Liver (tissue), 9 donors: ENCODE data around the gene GORASP2. TPM values are rescaled to one million over a fixed set of nuclear protein-coding genes. Genes with fewer than 3 reads are reported as not detected.

Experiments used
- DNase-seq: peaks from one replicate; pipeline ENCODE4 v3.0.0-alpha.2; 2017; ENCODE audit warnings: low spot score
- H3K27ac ChIP-seq, 2 donors: one replicate each; pipeline ENCODE4 v1.7.0; 2013; ENCODE audit warnings: inconsistent platforms in 2 of 2, low read length in 2 of 2, control low read depth in 1 of 2, low read depth in 1 of 2, mild to moderate bottlenecking in 1 of 2
- H3K27me3 ChIP-seq, 4 donors: one replicate each; pipeline versions ENCODE4 v1.6.1 to v1.7.0; 2013; ENCODE audit warnings: low read length in 3 of 4, inconsistent platforms in 1 of 4, mild to moderate bottlenecking in 1 of 4, moderate library complexity in 1 of 4; ENCODE audit not compliant: control insufficient read depth in 4 of 4, insufficient read depth in 4 of 4
- H3K36me3 ChIP-seq, 4 donors: one replicate each; pipeline versions ENCODE4 v1.6.1 to v1.7.0; 2013; ENCODE audit warnings: low read length in 3 of 4, mild to moderate bottlenecking in 3 of 4, low read depth in 1 of 4, moderate library complexity in 1 of 4; ENCODE audit not compliant: control insufficient read depth in 4 of 4, insufficient read depth in 3 of 4
- H3K4me1 ChIP-seq, 4 donors: one replicate each; pipeline versions ENCODE4 v1.6.1 to v1.7.0; 2013; ENCODE audit warnings: low read length in 3 of 4, mild to moderate bottlenecking in 3 of 4, moderate library complexity in 1 of 4; ENCODE audit not compliant: control insufficient read depth in 4 of 4, insufficient read depth in 4 of 4
- H3K4me3 ChIP-seq, 3 donors: one replicate each; pipeline versions ENCODE4 v1.6.1 to v1.7.0; 2013; ENCODE audit warnings: low read length in 3 of 3, control low read depth in 1 of 3, low read depth in 1 of 3, mild to moderate bottlenecking in 1 of 3
- H3K9ac ChIP-seq, 2 donors: one replicate each; pipeline ENCODE4 v1.7.0; 2013; ENCODE audit warnings: low read length in 2 of 2, mild to moderate bottlenecking in 2 of 2, moderate library complexity in 2 of 2, control low read depth in 1 of 2, low read depth in 1 of 2
- H3K9me3 ChIP-seq, 4 donors: one replicate each; pipeline versions ENCODE4 v1.6.1 to v1.7.0; 2013; ENCODE audit warnings: low read length in 3 of 4; ENCODE audit not compliant: control insufficient read depth in 4 of 4
- EGR1 ChIP-seq, 2 donors: IDR thresholded peaks; 2 replicates each; pipeline ENCODE4 v1.6.1; 2016 to 2018; ENCODE audit warnings: antibody characterized with exemption in 2 of 2, low read depth in 2 of 2
- FOXA1 ChIP-seq: IDR thresholded peaks from 2 replicates; pipeline ENCODE4 v1.6.1; 2016; ENCODE audit warnings: antibody characterized with exemption
- FOXA2 ChIP-seq: IDR thresholded peaks from 2 replicates; pipeline ENCODE4 v1.6.1; 2016; ENCODE audit warnings: antibody characterized with exemption
- GABPA ChIP-seq, 2 donors: IDR thresholded peaks in 1 of 2; conservative IDR thresholded peaks in 1 of 2; 2 replicates each; pipeline ENCODE4 v1.6.1; 2016; ENCODE audit warnings: antibody characterized with exemption in 2 of 2, mild to moderate bottlenecking in 1 of 2, moderate library complexity in 1 of 2
- HNF4A ChIP-seq, 2 donors: conservative IDR thresholded peaks; 2 replicates each; pipeline ENCODE4 v1.6.1; 2016; ENCODE audit warnings: antibody characterized with exemption in 2 of 2, mild to moderate bottlenecking in 2 of 2
- HNF4G ChIP-seq: IDR thresholded peaks from 2 replicates; pipeline ENCODE4 v1.6.1; 2016; ENCODE audit warnings: antibody characterized with exemption
- JUND ChIP-seq, 2 donors: IDR thresholded peaks; 2 replicates each; pipeline ENCODE4 v1.6.1; 2016; ENCODE audit warnings: antibody characterized with exemption in 2 of 2
- NR2F2 ChIP-seq: IDR thresholded peaks from 2 replicates; pipeline ENCODE4 v1.6.1; 2016; ENCODE audit warnings: antibody characterized with exemption
- RAD21 ChIP-seq, 2 donors: IDR thresholded peaks; 2 replicates each; pipeline ENCODE4 v1.6.1; 2016; ENCODE audit warnings: antibody characterized with exemption in 2 of 2, mild to moderate bottlenecking in 2 of 2
- RXRA ChIP-seq, 2 donors: IDR thresholded peaks; 2 replicates each; pipeline ENCODE4 v1.6.1; 2017 to 2018; ENCODE audit warnings: antibody characterized with exemption in 2 of 2, mild to moderate bottlenecking in 1 of 2
- SP1 ChIP-seq: IDR thresholded peaks from 2 replicates; pipeline ENCODE4 v1.6.1; 2018; ENCODE audit warnings: antibody characterized with exemption, mild to moderate bottlenecking
- TAF1 ChIP-seq: conservative IDR thresholded peaks from 2 replicates; pipeline ENCODE4 v1.6.1; 2016; ENCODE audit warnings: antibody characterized with exemption, mild to moderate bottlenecking
- YY1 ChIP-seq: IDR thresholded peaks from 2 replicates; pipeline ENCODE4 v1.6.1; 2016; ENCODE audit warnings: antibody characterized with exemption, mild to moderate bottlenecking
- WGBS: extraction: QIAGEN DNeasy Blood & Tissue Kit; methylation state at CpG from one replicate; pipeline ENCODE4 v1.1.7; 2013; 5-methylcytosine and 5-hydroxymethylcytosine counted together
- polyA plus RNA-seq, 2 donors: library from polyadenylated mRNA; stranded (reverse) in 1 of 2; unstranded in 1 of 2; fragments of 200-250 nt in 1 of 2; fragments of >200 nt in 1 of 2; fragmentation: Nextera tagmentation in 1 of 2; extraction: Ambion mirVana in 1 of 2; gene quantifications; one replicate each; pipeline versions ENCODE4 v1.2.1 to v1.2.3, GENCODE V29; 2013 to 2015
- total RNA-seq, 2 donors: library from RNA; depleted of rRNA; stranded (reverse); fragments of >200 nt; gene quantifications; one replicate each; pipeline ENCODE4 v1.2.3, GENCODE V29; 2014
- TF ChIP-seq, protein P1 (sequence below): IDR thresholded peaks from 2 replicates; pipeline ENCODE4 v1.6.1; 2016; ENCODE audit warnings: antibody characterized with exemption
- TF ChIP-seq, protein P2 (sequence below): fragments of 150-350 bp; IDR thresholded peaks from 2 replicates; pipeline ENCODE4 v1.5.1; 2017; ENCODE audit warnings: improper control_type of control experiment, low read depth, low read length; ENCODE audit not compliant: missing input control
- TF ChIP-seq, protein P3 (sequence below): IDR thresholded peaks from 2 replicates; pipeline ENCODE4 v1.6.1; 2016; ENCODE audit warnings: antibody characterized with exemption
- TF ChIP-seq, protein P4 (sequence below): IDR thresholded peaks from 2 replicates; pipeline ENCODE4 v1.6.1; 2016; ENCODE audit warnings: antibody characterized with exemption
- TF ChIP-seq, protein P5 (sequence below): IDR thresholded peaks from 2 replicates; pipeline ENCODE4 v1.6.1; 2016; ENCODE audit warnings: antibody characterized with exemption, mild to moderate bottlenecking
- donor health status: healthy.
- donor health status: healthy.
- donor health status: healthy.
- donor health status: healthy.
- donor health status: healthy.

GORASP2 gene
- total and polyA plus RNA-seq, 4 donors: 12.5 to 40.1 (median 29.9) TPM

DNA sequence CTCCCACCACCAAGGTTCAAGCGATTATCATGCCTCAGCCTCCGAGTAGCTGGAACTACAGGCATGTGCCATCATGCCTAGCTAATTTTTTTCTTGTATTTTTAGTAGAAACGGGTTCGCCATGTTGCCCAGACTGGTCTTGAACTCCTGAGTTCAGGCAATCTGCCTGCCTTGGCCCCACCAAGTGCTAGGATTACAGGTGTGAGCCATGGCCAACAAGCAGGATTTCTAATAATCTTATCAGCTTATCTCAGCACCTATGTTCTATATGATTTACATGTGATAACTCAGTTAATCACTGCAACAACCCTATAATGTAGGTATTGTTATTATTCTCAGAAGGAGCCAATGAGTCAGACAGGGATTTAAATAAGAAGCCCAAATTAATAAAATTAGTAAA is 80.3 kb downstream of the GORASP2 start:
- 96% methylated on average over 4 of the region's 4 CpGs for WGBS
- H3K4me3 ChIP-seq: no peak overlapping the region
- no peak overlapping the region for H3K27ac ChIP-seq
- H3K9ac ChIP-seq: no peak overlapping the region
- no peaks in the 10 kb centered on the region for H3K9me3 ChIP-seq
- DNase-seq: no peak
- no peaks in the 10 kb centered on the region for H3K27me3 ChIP-seq
- peaks cover 4 to 42% (median 34%) of the 10 kb centered on the region in 4 donors for H3K36me3 ChIP-seq
- no peaks in the 10 kb centered on the region for H3K4me1 ChIP-seq
- TF ChIP-seq HNF4G: no peak
- TF ChIP-seq, protein P1, sequence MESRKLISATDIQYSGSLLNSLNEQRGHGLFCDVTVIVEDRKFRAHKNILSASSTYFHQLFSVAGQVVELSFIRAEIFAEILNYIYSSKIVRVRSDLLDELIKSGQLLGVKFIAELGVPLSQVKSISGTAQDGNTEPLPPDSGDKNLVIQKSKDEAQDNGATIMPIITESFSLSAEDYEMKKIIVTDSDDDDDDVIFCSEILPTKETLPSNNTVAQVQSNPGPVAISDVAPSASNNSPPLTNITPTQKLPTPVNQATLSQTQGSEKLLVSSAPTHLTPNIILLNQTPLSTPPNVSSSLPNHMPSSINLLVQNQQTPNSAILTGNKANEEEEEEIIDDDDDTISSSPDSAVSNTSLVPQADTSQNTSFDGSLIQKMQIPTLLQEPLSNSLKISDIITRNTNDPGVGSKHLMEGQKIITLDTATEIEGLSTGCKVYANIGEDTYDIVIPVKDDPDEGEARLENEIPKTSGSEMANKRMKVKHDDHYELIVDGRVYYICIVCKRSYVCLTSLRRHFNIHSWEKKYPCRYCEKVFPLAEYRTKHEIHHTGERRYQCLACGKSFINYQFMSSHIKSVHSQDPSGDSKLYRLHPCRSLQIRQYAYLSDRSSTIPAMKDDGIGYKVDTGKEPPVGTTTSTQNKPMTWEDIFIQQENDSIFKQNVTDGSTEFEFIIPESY: no peak
- TF ChIP-seq SP1: no peak
- TF ChIP-seq GABPA (IDR thresholded peaks at IDR 0.05 in 1 of 2, conservative IDR thresholded peaks at IDR 0.05 in 1 of 2): no peak
- no peak for TF ChIP-seq RAD21 (IDR thresholded peaks at IDR 0.05)
- TF ChIP-seq, protein P2, sequence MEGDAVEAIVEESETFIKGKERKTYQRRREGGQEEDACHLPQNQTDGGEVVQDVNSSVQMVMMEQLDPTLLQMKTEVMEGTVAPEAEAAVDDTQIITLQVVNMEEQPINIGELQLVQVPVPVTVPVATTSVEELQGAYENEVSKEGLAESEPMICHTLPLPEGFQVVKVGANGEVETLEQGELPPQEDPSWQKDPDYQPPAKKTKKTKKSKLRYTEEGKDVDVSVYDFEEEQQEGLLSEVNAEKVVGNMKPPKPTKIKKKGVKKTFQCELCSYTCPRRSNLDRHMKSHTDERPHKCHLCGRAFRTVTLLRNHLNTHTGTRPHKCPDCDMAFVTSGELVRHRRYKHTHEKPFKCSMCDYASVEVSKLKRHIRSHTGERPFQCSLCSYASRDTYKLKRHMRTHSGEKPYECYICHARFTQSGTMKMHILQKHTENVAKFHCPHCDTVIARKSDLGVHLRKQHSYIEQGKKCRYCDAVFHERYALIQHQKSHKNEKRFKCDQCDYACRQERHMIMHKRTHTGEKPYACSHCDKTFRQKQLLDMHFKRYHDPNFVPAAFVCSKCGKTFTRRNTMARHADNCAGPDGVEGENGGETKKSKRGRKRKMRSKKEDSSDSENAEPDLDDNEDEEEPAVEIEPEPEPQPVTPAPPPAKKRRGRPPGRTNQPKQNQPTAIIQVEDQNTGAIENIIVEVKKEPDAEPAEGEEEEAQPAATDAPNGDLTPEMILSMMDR: no peak
- no peak for TF ChIP-seq FOXA1
- no peak for TF ChIP-seq EGR1 (IDR thresholded peaks at IDR 0.05; ENCODE audit: low read depth in 2 of 2)
- TF ChIP-seq HNF4A (conservative IDR thresholded peaks at IDR 0.05): no peak
- no peak for TF ChIP-seq JUND (IDR thresholded peaks at IDR 0.05)
- no peak for TF ChIP-seq RXRA (IDR thresholded peaks at IDR 0.05)
- no peak for TF ChIP-seq FOXA2
- TF ChIP-seq, protein P3, sequence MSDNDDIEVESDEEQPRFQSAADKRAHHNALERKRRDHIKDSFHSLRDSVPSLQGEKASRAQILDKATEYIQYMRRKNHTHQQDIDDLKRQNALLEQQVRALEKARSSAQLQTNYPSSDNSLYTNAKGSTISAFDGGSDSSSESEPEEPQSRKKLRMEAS: no peak
- TF ChIP-seq, protein P4, sequence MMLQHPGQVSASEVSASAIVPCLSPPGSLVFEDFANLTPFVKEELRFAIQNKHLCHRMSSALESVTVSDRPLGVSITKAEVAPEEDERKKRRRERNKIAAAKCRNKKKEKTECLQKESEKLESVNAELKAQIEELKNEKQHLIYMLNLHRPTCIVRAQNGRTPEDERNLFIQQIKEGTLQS: no peak
- TF ChIP-seq YY1: no peak

DNA sequence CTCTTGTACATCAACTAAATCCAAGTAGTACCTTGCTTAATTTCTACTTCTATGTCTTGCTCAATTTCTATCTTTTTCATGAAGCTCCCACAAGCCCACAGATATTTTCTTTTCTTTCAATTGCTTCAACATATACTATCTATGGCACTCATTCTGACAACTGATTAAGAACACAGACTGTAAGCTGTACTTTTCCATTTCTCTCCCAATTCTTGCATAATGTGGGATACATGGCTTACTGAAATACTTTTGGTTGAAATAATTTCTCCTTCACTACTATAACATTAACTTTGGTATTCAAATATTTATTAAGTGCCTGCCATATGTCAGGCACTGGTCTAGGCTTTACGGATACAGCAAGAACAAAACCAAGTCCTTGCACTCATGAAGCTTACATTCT is 84.8 kb downstream of the GORASP2 start:
- no peaks in the 10 kb centered on the region for H3K4me1 ChIP-seq
- no peaks in the 10 kb centered on the region for H3K9me3 ChIP-seq
- TF ChIP-seq, protein P5, sequence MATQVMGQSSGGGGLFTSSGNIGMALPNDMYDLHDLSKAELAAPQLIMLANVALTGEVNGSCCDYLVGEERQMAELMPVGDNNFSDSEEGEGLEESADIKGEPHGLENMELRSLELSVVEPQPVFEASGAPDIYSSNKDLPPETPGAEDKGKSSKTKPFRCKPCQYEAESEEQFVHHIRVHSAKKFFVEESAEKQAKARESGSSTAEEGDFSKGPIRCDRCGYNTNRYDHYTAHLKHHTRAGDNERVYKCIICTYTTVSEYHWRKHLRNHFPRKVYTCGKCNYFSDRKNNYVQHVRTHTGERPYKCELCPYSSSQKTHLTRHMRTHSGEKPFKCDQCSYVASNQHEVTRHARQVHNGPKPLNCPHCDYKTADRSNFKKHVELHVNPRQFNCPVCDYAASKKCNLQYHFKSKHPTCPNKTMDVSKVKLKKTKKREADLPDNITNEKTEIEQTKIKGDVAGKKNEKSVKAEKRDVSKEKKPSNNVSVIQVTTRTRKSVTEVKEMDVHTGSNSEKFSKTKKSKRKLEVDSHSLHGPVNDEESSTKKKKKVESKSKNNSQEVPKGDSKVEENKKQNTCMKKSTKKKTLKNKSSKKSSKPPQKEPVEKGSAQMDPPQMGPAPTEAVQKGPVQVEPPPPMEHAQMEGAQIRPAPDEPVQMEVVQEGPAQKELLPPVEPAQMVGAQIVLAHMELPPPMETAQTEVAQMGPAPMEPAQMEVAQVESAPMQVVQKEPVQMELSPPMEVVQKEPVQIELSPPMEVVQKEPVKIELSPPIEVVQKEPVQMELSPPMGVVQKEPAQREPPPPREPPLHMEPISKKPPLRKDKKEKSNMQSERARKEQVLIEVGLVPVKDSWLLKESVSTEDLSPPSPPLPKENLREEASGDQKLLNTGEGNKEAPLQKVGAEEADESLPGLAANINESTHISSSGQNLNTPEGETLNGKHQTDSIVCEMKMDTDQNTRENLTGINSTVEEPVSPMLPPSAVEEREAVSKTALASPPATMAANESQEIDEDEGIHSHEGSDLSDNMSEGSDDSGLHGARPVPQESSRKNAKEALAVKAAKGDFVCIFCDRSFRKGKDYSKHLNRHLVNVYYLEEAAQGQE: no peak
- TF ChIP-seq EGR1 (IDR thresholded peaks at IDR 0.05; ENCODE audit: low read depth in 2 of 2): no peak
- TF ChIP-seq TAF1: no peak
- TF ChIP-seq HNF4A (conservative IDR thresholded peaks at IDR 0.05): no peak
- TF ChIP-seq, protein P4: no peak
- no peak for TF ChIP-seq HNF4G
- no peak for TF ChIP-seq JUND (IDR thresholded peaks at IDR 0.05)
- TF ChIP-seq, protein P3: no peak
- TF ChIP-seq NR2F2: no peak
- TF ChIP-seq FOXA1: no peak
- TF ChIP-seq RAD21 (IDR thresholded peaks at IDR 0.05): no peak
- TF ChIP-seq YY1: no peak
- TF ChIP-seq, protein P1: no peak
- TF ChIP-seq FOXA2: no peak
- TF ChIP-seq, protein P2: no peak
- no peak for TF ChIP-seq GABPA (IDR thresholded peaks at IDR 0.05 in 1 of 2, conservative IDR thresholded peaks at IDR 0.05 in 1 of 2)
- TF ChIP-seq RXRA (IDR thresholded peaks at IDR 0.05): no peak
- TF ChIP-seq SP1: no peak
- peaks cover 2 to 24% (median 15%) of the 10 kb centered on the region in 4 donors for H3K36me3 ChIP-seq
- 95% methylated on average over 1 of the region's 1 CpG for WGBS
- H3K9ac ChIP-seq: no peak overlapping the region
- DNase-seq: no peak
- H3K27me3 ChIP-seq: no peaks in the 10 kb centered on the region
- no peak overlapping the region for H3K27ac ChIP-seq
- no peak overlapping the region for H3K4me3 ChIP-seq
